GM19372 (cell line): ENCODE results near the gene RBM33.
A peak's percentile ranks its signal among the peaks of the same experiment; 100 is the strongest.

ENCODE experiments used
- ATAC-seq: cut with Tn5 transposase; IDR thresholded peaks from one replicate; pipeline ENCODE4 v1.9.1; 2021; ENCODE audit warnings: mild to moderate bottlenecking, low read depth, moderate library complexity; ENCODE audit not compliant: unreplicated experiment

Gene RBM33

DNA sequence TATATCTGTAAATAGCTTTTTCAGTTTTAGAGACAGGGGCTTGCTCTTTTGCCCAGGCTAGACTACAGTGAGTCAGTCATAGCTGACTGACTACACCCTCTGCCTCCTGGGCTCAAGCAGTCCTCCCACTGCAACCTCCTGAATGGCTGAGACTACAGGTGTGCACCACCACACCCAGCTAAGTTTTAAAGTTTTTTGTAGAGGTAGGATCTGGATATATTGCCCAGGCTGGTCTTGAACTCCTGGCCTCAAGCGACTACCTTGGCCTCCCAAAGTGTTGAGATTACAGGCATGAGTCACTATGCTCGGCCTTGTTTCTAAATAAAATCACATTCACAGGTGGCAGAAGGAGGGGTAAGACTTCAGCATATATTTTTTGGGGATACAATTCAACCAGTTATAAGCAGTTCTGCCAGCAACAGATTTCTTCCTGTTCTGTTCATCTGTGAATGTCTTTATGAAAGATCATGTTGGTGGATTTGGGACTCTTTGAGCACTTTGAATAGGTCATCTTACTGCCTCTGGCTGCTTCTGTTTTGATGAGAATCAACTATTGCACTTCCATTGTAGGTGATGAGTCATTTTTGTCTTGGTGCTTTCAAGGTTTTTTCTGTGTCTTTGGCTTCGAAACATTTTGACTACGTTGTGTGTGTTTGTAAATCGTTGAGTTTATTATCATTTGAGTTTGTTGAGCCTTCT, 15.7 kb downstream of the RBM33 start:
- ATAC-seq = no peak

DNA sequence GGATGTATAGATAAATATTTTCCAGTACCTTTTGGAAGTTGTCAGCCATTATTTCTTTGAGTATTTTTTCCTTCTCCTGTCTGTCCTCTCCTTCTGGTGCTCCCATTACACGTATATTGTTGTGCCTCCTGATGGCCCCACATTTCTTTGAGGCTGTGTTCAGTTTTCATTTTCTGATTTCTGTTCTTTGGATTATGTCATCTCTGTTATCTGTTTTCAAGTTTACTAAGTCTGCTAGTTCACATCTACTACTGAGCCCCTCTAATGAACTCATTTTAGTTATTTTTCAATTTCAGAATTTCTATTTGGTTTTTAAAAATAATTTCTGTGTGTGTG, 16.3 kb downstream of the RBM33 start:
- ATAC-seq = no peak

DNA sequence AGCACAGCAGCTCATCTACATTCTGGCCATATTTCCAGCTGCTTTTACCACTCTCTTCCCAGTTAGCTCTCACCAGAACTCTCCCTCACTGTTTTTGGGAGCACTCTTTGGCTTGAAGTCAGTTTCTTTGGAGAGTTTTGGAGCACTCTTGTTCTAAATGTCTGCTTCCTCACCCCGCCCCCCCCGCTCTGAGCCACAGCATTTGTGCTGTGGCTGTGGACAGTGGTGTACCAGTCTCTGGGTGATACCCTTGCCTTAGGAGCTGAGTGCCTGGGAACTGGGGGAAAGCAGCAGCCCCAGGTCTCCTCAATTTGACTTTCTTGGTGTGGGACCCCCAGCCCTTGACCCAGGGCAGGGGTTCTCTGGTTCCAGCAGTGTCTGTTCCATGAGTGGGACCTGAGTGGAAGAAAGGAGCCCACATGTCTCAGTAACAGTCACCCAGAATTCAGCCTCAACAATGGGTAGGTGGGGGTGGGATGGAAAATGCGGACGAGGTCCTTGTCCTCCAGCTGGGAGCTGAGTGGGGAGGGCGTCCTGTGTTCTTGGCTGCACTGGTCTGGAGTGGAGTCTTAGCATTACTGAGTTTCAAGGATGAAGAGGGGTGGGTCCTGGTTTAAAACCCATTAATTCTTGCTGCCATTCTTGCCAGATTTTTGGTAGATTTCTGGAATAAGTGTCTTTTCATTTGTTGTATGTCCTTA, 18.0 kb downstream of the RBM33 start:
- ATAC-seq = no peak

DNA sequence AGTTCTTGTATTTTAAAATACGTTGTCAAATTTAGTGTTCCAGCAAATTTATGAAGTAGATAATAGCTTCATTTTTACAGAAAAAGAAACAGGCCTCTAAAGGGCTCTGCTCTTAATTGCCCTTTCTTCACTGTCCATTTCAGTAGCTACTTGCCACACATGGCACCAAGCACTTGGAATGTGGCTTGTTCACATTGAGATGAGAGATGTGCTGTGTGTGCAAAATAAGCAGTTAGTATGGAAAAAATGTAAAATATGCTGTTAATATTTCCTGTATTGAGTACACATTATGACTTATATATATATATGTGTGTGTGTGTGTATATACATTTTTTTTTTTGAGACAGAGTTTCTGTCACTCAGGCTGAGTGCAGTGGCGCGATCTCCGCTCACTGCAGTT, 19.5 kb downstream of the RBM33 start:
- ATAC-seq = no peak

DNA sequence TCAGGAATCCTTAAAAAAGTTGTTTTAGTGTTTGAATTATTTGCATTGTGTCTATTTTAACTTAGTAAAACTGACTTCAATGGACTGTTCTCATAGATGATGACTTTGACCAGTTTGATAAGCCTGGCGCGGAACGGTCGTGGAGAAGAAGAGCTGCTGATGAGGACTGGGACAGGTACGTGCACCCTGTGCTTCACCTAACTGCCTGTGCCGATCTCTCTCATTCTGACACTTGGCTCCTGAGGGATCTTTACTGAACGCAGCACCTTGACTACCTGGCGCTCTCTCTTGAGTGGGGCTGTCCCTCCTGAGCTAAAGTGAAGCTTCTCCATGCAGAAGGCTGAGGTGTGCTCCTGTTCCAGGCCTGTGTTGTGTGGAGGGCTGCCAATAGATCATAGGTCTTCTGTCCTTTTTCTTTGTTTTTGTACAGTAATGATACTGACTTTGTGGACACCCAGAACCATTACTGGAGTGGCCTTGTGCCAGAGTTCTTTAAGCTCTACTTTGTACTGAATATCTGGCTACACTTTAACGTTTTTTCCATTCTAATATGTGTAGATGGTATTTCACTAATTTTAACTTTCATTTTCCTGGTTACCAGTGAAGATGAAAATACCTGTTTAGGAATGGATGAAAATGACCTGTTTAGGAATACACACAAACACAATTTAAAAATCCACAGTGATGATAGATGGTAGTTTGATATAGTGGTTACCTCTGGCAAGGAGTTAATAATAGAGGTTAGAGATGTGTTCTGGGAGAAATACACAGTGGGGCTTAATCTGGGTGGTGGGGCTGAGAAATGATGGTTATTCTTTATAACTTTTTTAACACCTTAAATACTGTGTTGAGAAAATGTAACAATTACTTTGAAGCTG, 20.9 kb downstream of the RBM33 start:
- no peak for ATAC-seq

DNA sequence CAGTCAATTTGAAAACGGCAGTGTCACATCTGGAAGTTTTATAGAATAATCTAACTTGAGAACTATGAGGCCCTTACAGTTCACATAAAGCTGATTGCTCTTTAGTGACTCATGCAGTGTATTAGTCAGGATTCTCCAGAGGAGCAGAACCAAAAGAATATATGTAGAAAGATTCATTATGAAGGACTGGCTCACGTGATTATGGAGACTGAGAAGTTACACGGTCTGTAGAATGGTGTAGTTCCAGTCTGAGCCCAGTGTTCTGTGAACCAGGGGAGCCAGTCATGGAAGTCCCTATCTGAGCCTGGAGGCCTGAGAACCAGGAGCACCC, 21.5 kb downstream of the RBM33 start:
- ATAC-seq = no peak

DNA sequence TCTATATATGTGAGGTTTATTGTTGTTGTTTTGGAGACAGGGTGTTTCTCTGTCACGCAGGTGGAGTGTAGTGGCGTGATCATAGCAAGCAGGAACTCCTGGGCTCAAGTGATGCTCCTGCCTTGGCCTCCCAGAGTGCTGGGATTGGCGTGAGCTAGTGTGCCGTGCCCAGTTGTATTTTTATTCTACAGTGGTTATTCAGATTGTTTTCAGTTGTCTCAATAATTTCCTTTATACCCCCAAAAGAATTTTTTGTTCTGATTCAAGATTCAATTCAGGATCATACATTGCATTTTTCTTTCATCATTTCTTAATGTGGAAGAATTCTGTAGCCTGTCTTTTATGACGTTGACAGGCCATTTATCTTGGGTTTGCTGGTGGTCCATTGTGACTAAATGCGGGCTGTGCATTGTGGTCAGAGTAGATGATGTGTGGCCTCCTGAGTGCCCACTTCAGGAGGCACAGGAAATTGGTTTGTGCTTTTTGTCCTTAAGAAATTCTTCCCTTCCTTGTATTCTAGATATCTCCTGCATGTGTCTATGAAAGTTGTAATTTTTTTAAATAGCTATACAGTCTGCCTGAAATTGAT, 22.9 kb downstream of the RBM33 start:
- no peak for ATAC-seq

DNA sequence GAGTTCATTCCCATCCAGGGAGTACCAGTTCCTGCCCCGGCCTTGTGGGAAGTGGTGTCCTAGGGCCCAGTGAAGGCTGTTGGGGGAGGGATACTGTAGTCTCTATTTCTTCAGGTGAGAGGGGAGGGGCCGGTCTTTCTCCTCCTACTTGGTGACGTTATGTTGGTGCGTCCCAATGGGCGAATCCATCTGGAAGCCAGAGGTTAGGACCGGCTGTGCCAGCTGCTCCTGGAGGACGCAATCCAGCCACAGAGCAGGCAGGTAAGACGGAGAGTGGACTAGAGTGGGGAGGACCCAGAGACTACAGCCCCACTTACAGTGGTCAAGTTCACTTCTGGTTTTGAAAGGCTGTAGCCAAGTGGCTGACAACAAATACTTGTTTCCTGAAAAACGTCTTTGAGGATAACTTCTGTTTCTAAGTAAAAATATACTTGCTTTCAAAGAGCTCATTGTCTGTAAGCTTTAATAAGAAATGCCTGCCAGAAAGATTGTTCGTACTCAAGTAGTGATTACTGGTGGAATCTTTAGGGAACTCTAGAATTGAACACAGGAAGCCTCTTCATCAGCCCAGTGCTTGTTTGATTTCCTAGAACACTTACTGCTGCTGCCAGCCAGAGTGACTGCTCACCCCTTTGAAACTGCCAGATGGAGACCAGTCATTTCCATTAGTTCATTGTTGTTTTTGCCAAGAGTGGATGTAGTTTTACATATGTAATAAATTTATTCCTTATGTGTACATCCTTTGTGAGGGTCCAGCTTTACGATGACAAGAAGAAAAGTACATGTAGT, 25.4 kb downstream of the RBM33 start:
- ATAC-seq = no peak

DNA sequence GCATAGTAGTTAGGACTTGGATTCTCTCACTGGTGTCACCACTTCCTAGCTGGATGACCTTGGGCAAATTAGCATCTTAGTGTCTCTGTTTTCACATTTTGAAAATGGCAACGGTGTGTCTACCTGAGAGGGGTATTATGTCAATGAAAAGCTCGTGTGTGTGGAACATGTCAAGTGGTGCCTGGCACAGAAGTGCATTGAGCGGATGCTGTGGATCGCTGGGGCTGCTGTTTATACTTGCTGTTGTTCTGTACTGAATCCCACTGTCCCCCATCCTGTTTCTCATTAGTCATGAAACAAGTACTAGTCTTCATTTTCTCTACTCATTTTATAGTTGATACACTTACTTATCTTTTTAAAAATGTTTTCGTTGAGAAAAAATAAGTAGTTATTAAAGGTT, 26.1 kb downstream of the RBM33 start:
- ATAC-seq = no peak

DNA sequence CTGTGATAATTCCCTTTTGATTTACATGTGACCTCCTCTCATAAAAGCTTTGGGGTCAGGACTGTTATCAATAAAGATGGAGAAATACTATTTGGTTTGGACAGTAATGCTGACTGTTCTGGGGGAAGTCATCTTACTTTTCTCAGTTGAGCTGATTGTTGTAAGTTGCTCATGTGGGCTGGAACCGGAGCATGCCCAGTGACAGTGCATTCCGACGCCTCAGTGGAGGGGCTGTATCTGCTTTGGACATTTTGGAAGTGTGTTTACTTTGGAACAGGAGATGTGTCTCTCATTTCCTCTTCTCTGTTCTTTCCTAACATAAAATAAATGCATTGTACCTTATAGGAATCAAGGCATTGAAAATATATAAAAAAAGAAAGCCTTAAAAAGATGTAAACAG, 30.1 kb downstream of the RBM33 start:
- no peak for ATAC-seq

DNA sequence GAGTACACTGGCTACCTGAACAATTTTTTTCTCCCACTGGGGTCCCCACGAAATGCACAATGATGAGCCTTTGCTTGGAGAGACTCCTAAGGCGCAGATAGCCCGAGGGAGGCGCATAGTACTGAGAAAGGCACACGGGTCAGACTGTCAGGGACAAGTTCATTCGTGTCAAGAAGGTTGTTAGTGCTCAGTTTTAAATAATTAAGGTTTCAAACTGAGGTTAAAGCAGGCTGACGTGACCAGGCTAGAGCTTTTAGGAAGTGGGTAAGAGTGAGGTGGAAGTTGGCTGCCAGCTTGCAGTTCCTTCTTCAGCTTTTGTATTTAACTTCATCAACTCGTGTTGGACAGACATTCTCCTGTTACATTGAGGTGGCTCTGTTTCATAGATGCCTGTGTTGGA, 31.6 kb downstream of the RBM33 start:
- no peak for ATAC-seq

DNA sequence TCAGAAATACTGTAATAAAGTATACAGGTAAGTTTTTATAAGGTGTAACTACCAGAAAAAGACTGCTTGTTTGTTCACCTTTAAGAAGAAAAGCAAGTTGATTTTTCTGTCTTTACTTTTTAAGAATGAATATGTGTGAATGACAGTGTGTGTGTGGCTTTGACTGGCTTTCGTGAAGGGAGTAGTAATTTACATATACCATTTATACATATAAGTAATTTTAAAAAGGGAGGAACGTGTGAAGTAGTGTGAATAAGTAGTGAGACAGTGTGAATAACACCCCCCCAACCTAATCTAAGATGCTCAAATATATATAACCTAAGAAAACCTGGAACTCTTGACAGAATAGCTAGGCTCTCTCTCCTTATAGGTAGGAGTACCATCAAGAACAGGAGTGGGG, 33.2 kb downstream of the RBM33 start:
- no peak for ATAC-seq

DNA sequence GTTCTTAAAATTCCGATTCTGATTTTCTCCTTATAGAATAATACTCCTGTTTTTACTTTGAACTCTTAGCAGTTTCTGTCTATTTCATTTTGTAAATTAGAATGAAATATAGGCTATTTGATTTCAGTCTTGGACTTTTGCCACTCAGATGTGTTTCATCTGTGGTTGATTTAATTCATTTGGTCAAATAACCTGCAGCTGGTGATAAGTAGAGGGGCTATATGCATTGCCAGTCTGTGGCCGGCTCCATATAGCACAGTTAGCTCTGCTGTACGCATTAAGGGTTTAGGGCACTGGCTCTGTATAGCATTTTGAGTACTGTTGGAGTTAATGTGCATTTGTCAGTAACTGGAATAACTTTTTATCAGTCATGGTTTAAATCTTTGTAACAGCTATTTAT, 35.7 kb downstream of the RBM33 start:
- ATAC-seq = no peak

DNA sequence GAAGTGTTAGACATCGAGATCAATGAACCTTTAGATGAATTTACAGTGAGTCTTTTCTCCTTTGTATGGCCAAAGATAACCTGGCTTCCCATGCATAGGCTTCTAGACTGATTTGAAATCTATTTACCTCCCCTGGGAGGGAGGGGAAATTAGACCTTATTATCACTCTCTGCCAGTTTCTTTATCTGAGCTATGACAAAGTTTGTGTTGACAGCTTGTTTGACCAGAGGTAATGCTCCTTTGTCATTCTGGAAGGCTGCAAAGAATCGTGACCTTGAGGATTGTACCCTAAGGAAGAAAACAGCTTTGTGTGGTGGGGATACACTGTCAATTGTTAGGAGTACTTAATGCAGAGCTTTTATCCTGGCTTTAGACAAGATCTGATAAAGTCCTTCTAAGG, 36.4 kb downstream of the RBM33 start:
- no peak for ATAC-seq

DNA sequence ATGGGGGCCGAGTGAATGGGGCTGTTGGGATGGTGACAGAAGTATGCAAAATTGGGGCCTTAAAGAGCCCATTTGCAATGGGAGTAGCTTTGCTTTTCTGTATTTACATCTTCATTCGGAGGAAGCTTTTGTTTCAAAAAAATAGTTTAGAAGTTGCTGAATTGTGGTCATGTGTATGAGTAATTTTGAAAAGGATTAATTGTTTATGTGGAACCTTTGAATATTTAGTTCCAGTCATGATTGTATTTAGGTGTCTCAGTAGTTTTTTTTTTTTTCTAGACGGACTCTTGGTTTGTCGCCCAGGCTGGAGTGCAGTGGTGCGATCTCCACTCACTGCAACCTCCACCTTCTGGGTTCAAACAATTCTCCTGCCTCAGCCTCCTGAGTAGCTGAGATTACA, 37.2 kb downstream of the RBM33 start:
- no peak for ATAC-seq

DNA sequence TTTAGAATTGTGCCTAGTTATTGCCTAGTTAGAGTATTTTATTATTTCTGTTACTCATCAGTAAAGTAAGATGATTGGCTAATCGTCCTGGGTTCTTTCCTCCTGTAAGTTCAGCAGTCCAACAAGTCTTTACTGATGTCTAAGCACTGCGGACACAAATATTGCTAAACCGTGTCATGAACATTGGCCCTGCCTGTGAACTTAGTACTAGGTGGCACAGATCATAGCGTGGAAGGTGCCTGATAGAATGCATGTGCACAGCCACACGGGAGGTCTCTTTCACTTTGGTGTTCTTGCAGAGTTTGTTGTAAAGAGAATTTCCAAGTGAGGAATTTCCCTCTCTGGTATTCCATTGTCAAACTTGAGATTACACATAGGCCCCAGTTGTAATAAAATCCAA, 38.0 kb downstream of the RBM33 start:
- no peak for ATAC-seq

DNA sequence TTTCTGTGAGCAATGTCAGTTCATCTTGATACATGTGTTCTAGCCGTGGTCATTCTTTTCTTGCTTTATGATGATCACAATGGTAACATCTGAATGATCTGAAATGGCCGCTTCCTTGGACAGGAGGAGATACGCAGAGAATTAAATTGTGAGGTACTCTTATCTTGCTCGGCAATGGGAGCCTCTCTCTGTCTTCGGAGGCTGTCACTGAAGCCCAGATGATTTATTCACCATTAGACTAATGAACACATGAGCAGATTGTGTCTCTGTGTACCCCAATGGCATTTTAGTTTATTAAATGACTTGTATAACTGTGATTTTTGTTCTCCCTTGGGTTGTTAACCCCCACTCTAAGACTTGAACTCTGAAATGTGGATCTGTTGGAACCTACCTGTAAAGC, 38.6 kb downstream of the RBM33 start:
- ATAC-seq = no peak

DNA sequence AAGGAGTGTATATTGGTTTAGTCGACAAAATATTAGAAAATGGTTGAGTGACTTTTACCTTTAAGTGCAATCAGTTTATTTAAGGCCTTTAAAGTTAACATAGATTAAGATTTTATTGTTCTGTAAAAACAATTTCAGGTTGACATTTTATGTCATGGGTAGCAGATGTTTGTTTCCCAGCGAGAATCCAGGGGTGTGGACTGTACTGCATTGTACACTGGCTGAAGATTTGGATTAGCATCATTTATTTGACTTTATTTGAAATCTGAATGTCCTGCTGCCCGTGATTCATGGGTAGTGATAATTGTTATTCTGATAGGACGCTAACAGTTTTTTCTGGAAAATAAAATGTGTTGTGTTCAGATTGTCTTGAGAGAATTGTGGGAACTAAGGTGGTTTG, 39.3 kb downstream of the RBM33 start:
- ATAC-seq = no peak

DNA sequence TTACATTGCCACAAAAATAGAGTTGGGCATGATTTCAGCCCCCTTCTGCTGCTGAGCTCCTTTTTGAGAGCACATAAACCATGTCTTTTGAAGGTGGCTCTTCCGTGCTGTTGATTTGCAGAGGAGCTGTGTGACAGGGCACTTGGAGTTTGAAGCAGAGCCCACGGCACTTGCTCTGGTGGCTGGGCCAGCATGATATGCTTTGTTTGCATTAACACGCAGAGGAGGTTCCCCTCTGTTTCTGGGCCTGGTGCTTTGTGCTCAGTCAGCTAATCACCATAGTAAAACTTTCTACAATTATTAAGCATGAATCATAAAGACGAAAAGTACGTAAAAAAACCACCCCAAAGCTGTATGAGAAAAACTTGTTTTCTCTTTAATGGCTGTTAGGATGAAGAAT, 40.1 kb downstream of the RBM33 start:
- no peak for ATAC-seq

DNA sequence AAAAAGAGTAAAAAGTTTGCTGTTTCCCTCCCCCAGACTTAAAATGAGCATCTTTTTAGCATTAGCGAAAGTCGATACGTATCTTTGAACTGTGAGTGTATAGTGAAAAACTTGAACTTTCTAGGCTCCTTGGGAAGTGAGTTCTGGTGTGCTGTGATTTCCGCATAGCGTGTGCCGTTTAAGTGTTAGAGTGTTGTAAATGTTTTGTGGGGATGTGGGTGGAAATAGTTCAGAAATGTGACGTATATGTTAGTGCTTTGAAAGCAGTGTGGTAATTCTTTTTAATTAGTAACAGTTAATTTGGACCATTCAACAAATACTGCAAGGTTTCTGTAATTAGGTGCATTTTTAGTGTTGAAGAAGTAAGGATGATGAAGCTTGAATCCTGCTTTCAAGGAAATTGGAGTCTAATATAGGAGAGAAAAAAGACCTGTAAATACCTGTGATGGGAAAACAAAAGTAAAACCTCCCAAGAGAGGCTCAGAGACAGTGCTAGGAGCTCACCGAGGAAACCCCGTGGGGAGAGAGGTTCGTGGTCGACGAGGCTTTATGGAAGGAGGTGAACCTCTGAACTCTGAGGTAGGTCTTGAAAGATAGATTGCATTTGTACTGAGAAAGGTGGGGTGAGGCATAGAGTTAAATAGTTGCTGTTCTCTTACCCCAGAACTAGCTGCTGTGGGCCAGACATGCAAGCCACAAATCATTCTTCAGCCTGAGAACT, 40.8 kb downstream of the RBM33 start:
- peak; percentile 90 for ATAC-seq
